K562 (cell line): ENCODE measurements around the gene CDCA3. TPM values are rescaled to one million over a fixed set of nuclear protein-coding genes. Genes with fewer than 3 reads are reported as not detected.

Experiments used
- CHD2 ChIP-seq: IDR thresholded peaks from 2 replicates; pipeline ENCODE4 v1.6.1; 2011; ENCODE audit warnings: low read depth, low read length
- ESRRA ChIP-seq: fragments of 450-650 bp; IDR thresholded peaks from 2 replicates; pipeline ENCODE4 v1.6.1; 2014; ENCODE audit warnings: low read depth, mild to moderate bottlenecking, moderate library complexity, borderline replicate concordance
- HDAC1 ChIP-seq, 2 experiments: fragments of 450-650 bp; IDR thresholded peaks; 2 replicates each; pipeline ENCODE4 v1.6.1; 2016 to 2017; ENCODE audit warnings: inconsistent platforms in 1 of 2, mild to moderate bottlenecking in 1 of 2, moderate library complexity in 1 of 2
- HDAC8 ChIP-seq: fragments of 450-650 bp; IDR thresholded peaks from 2 replicates; pipeline ENCODE4 v1.6.1; 2016; ENCODE audit warnings: mild to moderate bottlenecking, missing genetic modification characterization, moderate library complexity, missing compliant biosample characterization
- HDGF ChIP-seq: fragments of 450-650 bp; IDR thresholded peaks from 2 replicates; pipeline ENCODE4 v1.6.1; 2016
- HMG20A ChIP-seq: fragments of 450-650 bp; formaldehyde crosslinking; conservative IDR thresholded peaks from 2 replicates; pipeline ENCODE4 v1.4.0; 2020; ENCODE audit warnings: mild to moderate bottlenecking, mixed read lengths
- KHSRP ChIP-seq: fragments of 450-650 bp; IDR thresholded peaks from 2 replicates; pipeline ENCODE4 v1.6.1; 2017
- LCOR ChIP-seq: sonication (generic); formaldehyde crosslinking; IDR thresholded peaks from 2 replicates; pipeline ENCODE4 v1.8.0; 2022; ENCODE audit warnings: mild to moderate bottlenecking, missing genetic modification reagents
- MEIS2 ChIP-seq: fragments of 450-650 bp; IDR thresholded peaks from 2 replicates; pipeline ENCODE4 v1.6.1; 2014; ENCODE audit warnings: mild to moderate bottlenecking; ENCODE audit not compliant: partially characterized antibody
- NCOA2 ChIP-seq, 2 experiments: fragments of 450-650 bp; IDR thresholded peaks; 2 replicates each; pipeline ENCODE4 v1.6.1; 2018; ENCODE audit warnings: mild to moderate bottlenecking in 2 of 2, moderate library complexity in 1 of 2; ENCODE audit not compliant: partially characterized antibody in 2 of 2
- NFRKB ChIP-seq: fragments of 450-650 bp; IDR thresholded peaks from 2 replicates; pipeline ENCODE4 v1.6.1; 2016; ENCODE audit warnings: low read depth
- NFXL1 ChIP-seq: fragments of 450-650 bp; formaldehyde crosslinking; IDR thresholded peaks from 2 replicates; pipeline ENCODE4 v1.4.0; 2021; ENCODE audit warnings: mild to moderate bottlenecking
- NFYB ChIP-seq: IDR thresholded peaks from 2 replicates; pipeline ENCODE4 v1.6.1; 2011; ENCODE audit warnings: mild to moderate bottlenecking, moderate library complexity; ENCODE audit not compliant: insufficient read length; ENCODE audit errors: extremely low read depth
- POLR2AphosphoS5 ChIP-seq: IDR thresholded peaks from 2 replicates; pipeline ENCODE4 v1.6.1; 2011; ENCODE audit warnings: mild to moderate bottlenecking, low read depth, low read length, moderate library complexity; ENCODE audit not compliant: control insufficient read depth, insufficient read depth
- RBFOX2 ChIP-seq: fragments of 200-400 bp; formaldehyde crosslinking; IDR thresholded peaks from 2 replicates; pipeline ENCODE4 v1.6.1; 2017; ENCODE audit warnings: low read depth, mild to moderate bottlenecking, low read length, moderate library complexity
- SIN3B ChIP-seq: fragments of 450-650 bp; IDR thresholded peaks from 2 replicates; pipeline ENCODE4 v1.6.1; 2017; ENCODE audit warnings: low read depth, mild to moderate bottlenecking, moderate library complexity
- TBP ChIP-seq: optimal IDR thresholded peaks from 2 replicates; pipeline ENCODE3; 2011; ENCODE audit warnings: low read depth, low read length, improper control_type of control experiment
- TEAD2 ChIP-seq: fragments of 450-650 bp; IDR thresholded peaks from 2 replicates; pipeline ENCODE4 v1.6.1; 2016; ENCODE audit warnings: missing genetic modification characterization, control low read depth, missing compliant biosample characterization
- TEAD4 ChIP-seq, 2 experiments: sonication (generic) in 1 of 2; formaldehyde crosslinking in 1 of 2; IDR thresholded peaks; 2 replicates each; pipeline versions ENCODE4 v1.6.1 to v1.8.0; 2012 to 2022; ENCODE audit warnings: borderline replicate concordance in 1 of 2, inconsistent platforms in 1 of 2, low read length in 1 of 2, mild to moderate bottlenecking in 1 of 2, missing genetic modification reagents in 1 of 2
- TFAP4 ChIP-seq: sonication (generic); formaldehyde crosslinking; IDR thresholded peaks from 2 replicates; pipeline ENCODE4 v1.8.0; 2022; ENCODE audit warnings: missing genetic modification reagents, mild to moderate bottlenecking, moderate library complexity, borderline replicate concordance
- XRCC5 ChIP-seq: fragments of 200-400 bp; formaldehyde crosslinking; IDR thresholded peaks from 2 replicates; pipeline ENCODE4 v1.6.1; 2017; ENCODE audit warnings: low read depth, mild to moderate bottlenecking, low read length
- ZNF175 ChIP-seq: fragments of 200-800 bp; sonication (Bioruptor generic); IDR thresholded peaks from 2 replicates; pipeline ENCODE4 v1.6.1; 2016; ENCODE audit warnings: low read depth, mild to moderate bottlenecking, missing genetic modification characterization, missing compliant biosample characterization
- ZNF212 ChIP-seq: fragments of 450-650 bp; formaldehyde crosslinking; IDR thresholded peaks from 2 replicates; pipeline ENCODE4 v1.4.0; 2020; ENCODE audit warnings: mild to moderate bottlenecking
- ZNF592 ChIP-seq: fragments of 450-650 bp; IDR thresholded peaks from 2 replicates; pipeline ENCODE4 v1.6.1; 2017; ENCODE audit warnings: antibody characterized with exemption, mild to moderate bottlenecking
- polyA plus RNA-seq, 8 experiments: library from polyadenylated mRNA; depleted of rRNA in 4 of 8; stranded (reverse) in 5 of 8; unstranded in 3 of 8; fragments of >200 nt; fragmentation: Nextera tagmentation in 2 of 8; fragmentation: Illumina TruSeq in 1 of 8; extraction: Ambion mirVana in 2 of 8; extraction: Trizol in 1 of 8; gene quantifications; 2 replicates each; pipeline versions ENCODE4 v1.2.1 to v1.2.3, GENCODE V29; 2011 to 2014; ENCODE audit warnings: inconsistent platforms in 1 of 8, missing spikeins in 1 of 8
- total RNA-seq, 7 experiments: library from RNA; depleted of rRNA in 6 of 7; stranded (reverse); fragments of >200 nt in 6 of 7; fragmentation: Illumina TruSeq in 2 of 7; extraction: Trizol in 2 of 7; gene quantifications; 2 replicates each; pipeline versions ENCODE4 v1.2.1 to v1.2.3, GENCODE V29; 2011 to 2021; ENCODE audit warnings: low replicate concordance in 1 of 7

CDCA3 gene
- total and polyA plus RNA-seq, 9 of the 15 experiments (the other 6 are each of a cell fraction or from before 2014, with no cell fraction given), result 24.2 to 80.8 (median 55.1) TPM

- TF ChIP-seq ZNF592, result no peak
- no peak for TF ChIP-seq KHSRP
- peak; percentile 20; the same call in 1 of the 2 replicates for TF ChIP-seq LCOR (CRISPR knock-in tag)
- TF ChIP-seq TFAP4 (CRISPR knock-in tag), result peak; percentile 57; the same call in 1 of the 2 replicates
- no peak for TF ChIP-seq TEAD4 (IDR thresholded peaks at IDR 0.05; ENCODE audit: low read length)
- TF ChIP-seq TEAD4 (CRISPR knock-in tag; IDR thresholded peaks at IDR 0.05; ENCODE audit: borderline replicate concordance), result no peak
- TF ChIP-seq HDAC8 (tag), result no peak
- TF ChIP-seq NFXL1 (CRISPR knock-in tag), result no peak
- peak; percentile 81 for TF ChIP-seq MEIS2
- no peak for TF ChIP-seq ZNF175 (CRISPR knock-in tag)
- no peak for TF ChIP-seq XRCC5
- no peak for TF ChIP-seq ZNF212 (CRISPR knock-in tag)
- peak; percentile 81 for TF ChIP-seq CHD2
- peak; percentile 75 for TF ChIP-seq TBP
- no peak for TF ChIP-seq TEAD2 (tag)
- 0 out of 2 replicates have a peak, but pooled peaks have one; percentile 51 for TF ChIP-seq SIN3B
- 0 out of 2 replicates have a peak, but pooled peaks have one; percentile 3 for TF ChIP-seq ESRRA
- TF ChIP-seq NFYB, result peak; percentile 98
- peak in 1 of 2 experiments; percentile 85; a peak in 1 of 4 replicates for TF ChIP-seq HDAC1 (IDR thresholded peaks at IDR 0.05)
- TF ChIP-seq HDGF, result no peak
- peak; percentile 10 for TF ChIP-seq RBFOX2
- TF ChIP-seq POLR2AphosphoS5, result peak; percentile 31; the same call in 1 of the 2 replicates
- no peak for TF ChIP-seq NCOA2 (IDR thresholded peaks at IDR 0.05; ENCODE audit: partially characterized antibody in 2 of 2)
- no peak for TF ChIP-seq HMG20A (CRISPR knock-in tag)
- TF ChIP-seq NFRKB, result no peak
Measured at GRCh38 chr12:6851153-6851920, at the start of gene CDCA3 (continued).
